K562 (cell line): Measurements from ENCODE around the gene GBF1. TPM values are rescaled to one million over a fixed set of nuclear protein-coding genes. Genes with fewer than 3 reads are reported as not detected.
A peak's percentile ranks its signal among the peaks of the same experiment; 100 is the strongest.

ENCODE experiments used
- BCOR ChIP-seq: fragments of 450-650 bp; IDR thresholded peaks from 2 replicates; pipeline ENCODE4 v1.6.1; 2016
- CBFA2T3 ChIP-seq: fragments of 450-650 bp; IDR thresholded peaks from 2 replicates; pipeline ENCODE4 v1.6.1; 2017
- CHD2 ChIP-seq: IDR thresholded peaks from 2 replicates; pipeline ENCODE4 v1.6.1; 2011; ENCODE audit warnings: low read depth, low read length
- FOXA3 ChIP-seq, 2 experiments: fragments of 450-650 bp in 1 of 2; sonication (generic) in 1 of 2; formaldehyde crosslinking; IDR thresholded peaks in 1 of 2; conservative IDR thresholded peaks in 1 of 2; 2 replicates each; pipeline versions ENCODE4 v1.4.0 to v1.8.0; 2020 to 2022; ENCODE audit warnings: mild to moderate bottlenecking in 2 of 2, missing genetic modification reagents in 1 of 2
- GABPB1 ChIP-seq: sonication (generic); formaldehyde crosslinking; IDR thresholded peaks from 2 replicates; pipeline ENCODE4 v1.8.0; 2022; ENCODE audit warnings: mild to moderate bottlenecking, missing genetic modification reagents
- HNRNPK ChIP-seq: fragments of 200-400 bp; formaldehyde crosslinking; IDR thresholded peaks from one replicate; pipeline ENCODE4 v1.6.1; 2018; ENCODE audit warnings: mild to moderate bottlenecking, low read depth, low read length; ENCODE audit not compliant: poor library complexity, severe bottlenecking
- KDM2B ChIP-seq: fragments of 250-450 bp; sonication (Bioruptor Pico); IDR thresholded peaks from 2 replicates; pipeline ENCODE4 v1.8.0; 2021; ENCODE audit warnings: mild to moderate bottlenecking, moderate library complexity
- MAZ ChIP-seq, 2 experiments: fragments of 450-650 bp in 1 of 2; sonication (generic) in 1 of 2; formaldehyde crosslinking; IDR thresholded peaks in 1 of 2; conservative IDR thresholded peaks in 1 of 2; 2 replicates each; pipeline versions ENCODE4 v1.4.0 to v1.5.0; 2020; ENCODE audit warnings: mild to moderate bottlenecking in 1 of 2, missing genetic modification reagents in 1 of 2
- MTA1 ChIP-seq: fragments of 450-650 bp; IDR thresholded peaks from 2 replicates; pipeline ENCODE4 v1.6.1; 2017; ENCODE audit warnings: borderline replicate concordance
- MYNN ChIP-seq, 2 experiments: sonication (generic); formaldehyde crosslinking in 1 of 2; IDR thresholded peaks; 2 replicates each; pipeline versions ENCODE4 v1.5.0 to v1.6.1; 2016 to 2020; ENCODE audit warnings: antibody characterized with exemption in 1 of 2, missing genetic modification reagents in 1 of 2
- NCOA6 ChIP-seq: fragments of 450-650 bp; IDR thresholded peaks from 2 replicates; pipeline ENCODE4 v1.6.1; 2017; ENCODE audit warnings: mild to moderate bottlenecking
- NCOR1 ChIP-seq: fragments of 450-650 bp; IDR thresholded peaks from 2 replicates; pipeline ENCODE4 v1.6.1; 2016; ENCODE audit warnings: mild to moderate bottlenecking, moderate library complexity
- NFE2 ChIP-seq: IDR thresholded peaks from 2 replicates; pipeline ENCODE4 v1.6.1; 2014; ENCODE audit warnings: antibody characterized with exemption, low read depth
- POLR2G ChIP-seq: fragments of 200-400 bp; formaldehyde crosslinking; IDR thresholded peaks from 2 replicates; pipeline ENCODE4 v1.6.1; 2017; ENCODE audit warnings: low read depth, mild to moderate bottlenecking, antibody characterized with exemption, low read length, moderate library complexity
- PRPF4 ChIP-seq: fragments of 200-400 bp; formaldehyde crosslinking; IDR thresholded peaks from one replicate; pipeline ENCODE4 v1.6.1; 2017; ENCODE audit warnings: low read length, low read depth, mild to moderate bottlenecking; ENCODE audit not compliant: insufficient read depth, poor library complexity, severe bottlenecking
- RFX1 ChIP-seq: fragments of 450-650 bp; IDR thresholded peaks from 2 replicates; pipeline ENCODE4 v1.6.1; 2016; ENCODE audit warnings: mild to moderate bottlenecking, moderate library complexity
- SIX5 ChIP-seq, 2 experiments: IDR thresholded peaks; 2 replicates each; pipeline ENCODE4 v1.6.1; 2011; ENCODE audit warnings: low read length in 2 of 2, borderline replicate concordance in 1 of 2, low read depth in 1 of 2, mild to moderate bottlenecking in 1 of 2, moderate library complexity in 1 of 2; ENCODE audit not compliant: insufficient read depth in 1 of 2
- STAT5B ChIP-seq: fragments of 250-450 bp; sonication (Bioruptor Pico); IDR thresholded peaks from 2 replicates; pipeline ENCODE4 v1.8.0; 2021; ENCODE audit warnings: mild to moderate bottlenecking, inconsistent platforms
- TGIF2 ChIP-seq: sonication (generic); formaldehyde crosslinking; IDR thresholded peaks from 2 replicates; pipeline ENCODE4 v1.8.1; 2022; ENCODE audit warnings: mild to moderate bottlenecking, missing genetic modification reagents, moderate library complexity
- ZNF316 ChIP-seq: fragments of 450-650 bp; IDR thresholded peaks from 2 replicates; pipeline ENCODE4 v1.6.1; 2016
- ZNF518B ChIP-seq: fragments of 250-450 bp; sonication (Bioruptor Pico); IDR thresholded peaks from 2 replicates; pipeline ENCODE4 v1.5.0; 2021; ENCODE audit warnings: mild to moderate bottlenecking, moderate library complexity
- ZNF780A ChIP-seq: fragments of 250-450 bp; sonication (Bioruptor Pico); IDR thresholded peaks from 2 replicates; pipeline ENCODE4 v1.5.0; 2021; ENCODE audit warnings: mild to moderate bottlenecking
- polyA plus RNA-seq, 8 experiments: library from polyadenylated mRNA; depleted of rRNA in 4 of 8; stranded (reverse) in 5 of 8; unstranded in 3 of 8; fragments of >200 nt; fragmentation: Nextera tagmentation in 2 of 8; fragmentation: Illumina TruSeq in 1 of 8; extraction: Ambion mirVana in 2 of 8; extraction: Trizol in 1 of 8; gene quantifications; 2 replicates each; pipeline versions ENCODE4 v1.2.1 to v1.2.3, GENCODE V29; 2011 to 2014; ENCODE audit warnings: inconsistent platforms in 1 of 8, missing spikeins in 1 of 8
- total RNA-seq, 7 experiments: library from RNA; depleted of rRNA in 6 of 7; stranded (reverse); fragments of >200 nt in 6 of 7; fragmentation: Illumina TruSeq in 2 of 7; extraction: Trizol in 2 of 7; gene quantifications; 2 replicates each; pipeline versions ENCODE4 v1.2.1 to v1.2.3, GENCODE V29; 2011 to 2021; ENCODE audit warnings: low replicate concordance in 1 of 7
- TF ChIP-seq, protein P1 (sequence below), 2 experiments: fragments of 450-650 bp in 1 of 2; IDR thresholded peaks; 2 replicates each; pipeline ENCODE4 v1.6.1; 2011 to 2017; ENCODE audit warnings: low read depth in 2 of 2, antibody characterized with exemption in 1 of 2, borderline replicate concordance in 1 of 2, low read length in 1 of 2, mild to moderate bottlenecking in 1 of 2, mixed read lengths in 1 of 2; ENCODE audit not compliant: control insufficient read depth in 1 of 2

Gene GBF1
- total and polyA plus RNA-seq, 9 of the 15 experiments (the other 6 are each of a cell fraction or from before 2014, with no cell fraction given), result 0.69 to 28.0 (median 10.3) TPM

- no peak for TF ChIP-seq ZNF518B
- TF ChIP-seq BCOR, result 0 out of 2 replicates have a peak, but pooled peaks have one; percentile 37
- TF ChIP-seq HNRNPK, result no peak
- peak; percentile 87 to 92 for TF ChIP-seq MAZ (CRISPR knock-in tag; conservative IDR thresholded peaks at IDR 0.05 in 1 of 2, IDR thresholded peaks at IDR 0.05 in 1 of 2)
- TF ChIP-seq CHD2, result no peak
- peak; percentile 73 for TF ChIP-seq POLR2G
- TF ChIP-seq FOXA3 (CRISPR knock-in tag; conservative IDR thresholded peaks at IDR 0.05 in 1 of 2, IDR thresholded peaks at IDR 0.05 in 1 of 2), result 0 out of 4 replicates have a peak, but pooled peaks of 1 of the 2 experiments have one; percentile 46
- TF ChIP-seq TGIF2 (CRISPR knock-in tag), result no peak
- TF ChIP-seq PRPF4, result no peak
- 0 out of 2 replicates have a peak, but pooled peaks have one; percentile 12 for TF ChIP-seq NFE2
- no peak for TF ChIP-seq MTA1
- TF ChIP-seq MYNN (IDR thresholded peaks at IDR 0.05), result no peak
- no peak for TF ChIP-seq MYNN (CRISPR knock-in tag; IDR thresholded peaks at IDR 0.05)
- no peak for TF ChIP-seq RFX1
- no peak for TF ChIP-seq CBFA2T3
- TF ChIP-seq, protein P1, sequence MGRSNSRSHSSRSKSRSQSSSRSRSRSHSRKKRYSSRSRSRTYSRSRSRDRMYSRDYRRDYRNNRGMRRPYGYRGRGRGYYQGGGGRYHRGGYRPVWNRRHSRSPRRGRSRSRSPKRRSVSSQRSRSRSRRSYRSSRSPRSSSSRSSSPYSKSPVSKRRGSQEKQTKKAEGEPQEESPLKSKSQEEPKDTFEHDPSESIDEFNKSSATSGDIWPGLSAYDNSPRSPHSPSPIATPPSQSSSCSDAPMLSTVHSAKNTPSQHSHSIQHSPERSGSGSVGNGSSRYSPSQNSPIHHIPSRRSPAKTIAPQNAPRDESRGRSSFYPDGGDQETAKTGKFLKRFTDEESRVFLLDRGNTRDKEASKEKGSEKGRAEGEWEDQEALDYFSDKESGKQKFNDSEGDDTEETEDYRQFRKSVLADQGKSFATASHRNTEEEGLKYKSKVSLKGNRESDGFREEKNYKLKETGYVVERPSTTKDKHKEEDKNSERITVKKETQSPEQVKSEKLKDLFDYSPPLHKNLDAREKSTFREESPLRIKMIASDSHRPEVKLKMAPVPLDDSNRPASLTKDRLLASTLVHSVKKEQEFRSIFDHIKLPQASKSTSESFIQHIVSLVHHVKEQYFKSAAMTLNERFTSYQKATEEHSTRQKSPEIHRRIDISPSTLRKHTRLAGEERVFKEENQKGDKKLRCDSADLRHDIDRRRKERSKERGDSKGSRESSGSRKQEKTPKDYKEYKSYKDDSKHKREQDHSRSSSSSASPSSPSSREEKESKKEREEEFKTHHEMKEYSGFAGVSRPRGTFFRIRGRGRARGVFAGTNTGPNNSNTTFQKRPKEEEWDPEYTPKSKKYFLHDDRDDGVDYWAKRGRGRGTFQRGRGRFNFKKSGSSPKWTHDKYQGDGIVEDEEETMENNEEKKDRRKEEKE (IDR thresholded peaks at IDR 0.05; ENCODE audit: borderline replicate concordance in 1 of 2, control insufficient read depth in 1 of 2, low read depth in 2 of 2, low read length in 1 of 2), result no peak
- no peak for TF ChIP-seq NCOR1
- peak; percentile 80 for TF ChIP-seq GABPB1 (CRISPR knock-in tag)
- no peak for TF ChIP-seq STAT5B (CRISPR knock-in tag)
- TF ChIP-seq NCOA6, result no peak
- no peak for TF ChIP-seq ZNF780A (CRISPR knock-in tag)
- no peak for TF ChIP-seq ZNF316
- TF ChIP-seq SIX5 (IDR thresholded peaks at IDR 0.05; ENCODE audit: borderline replicate concordance in 1 of 2, insufficient read depth in 1 of 2, low read depth in 1 of 2, low read length in 2 of 2), result no peak
- TF ChIP-seq KDM2B (CRISPR knock-in tag), result no peak
These were observed 154.1 kb downstream of the GBF1 start (continued) for GRCh38 chr10:102399217-102400021.
